Kasumi-1 (cell line): ENCODE data around the gene BMP6.
"Not testable (repeated sequence)": the region's sequence is repeated elsewhere in the genome, so short reads cannot be mapped to it uniquely, and the experiment has no call there.

Source experiments
- DNase-seq, 2 experiments: peaks; one replicate each; lab custom pipeline; 2025; lab: John Stamatoyannopoulos, UW

BMP6 gene

GRCh38 chr6:7794509-7794908 is 68.6 kb downstream of the BMP6 start:
- no peak for DNase-seq

GRCh38 chr6:7797386-7797785 is 71.5 kb downstream of the BMP6 start:
- no peak for DNase-seq

GRCh38 chr6:7798751-7799150 is 72.9 kb downstream of the BMP6 start:
- no peak for DNase-seq

- DNase-seq: no peak
Measured at GRCh38 chr6:7802662-7803061, 76.8 kb downstream of the BMP6 start.

GRCh38 chr6:7803214-7803613 is 77.3 kb downstream of the BMP6 start:
- DNase-seq: no peak

- DNase-seq: no peak
Measured at GRCh38 chr6:7805078-7805849, 79.4 kb downstream of the BMP6 start.

GRCh38 chr6:7805850-7806214 is 79.9 kb downstream of the BMP6 start:
- DNase-seq: no peak

GRCh38 chr6:7806711-7807110 is 80.8 kb downstream of the BMP6 start:
- no peak for DNase-seq

GRCh38 chr6:7809346-7809745 is 83.4 kb downstream of the BMP6 start:
- no peak for DNase-seq

- DNase-seq: no peak
Measured at GRCh38 chr6:7811441-7811840, 85.5 kb downstream of the BMP6 start.

GRCh38 chr6:7812623-7813022 is 86.7 kb downstream of the BMP6 start:
- DNase-seq: no peak

- no peak for DNase-seq
Measured at GRCh38 chr6:7813193-7813592, 87.3 kb downstream of the BMP6 start.

- no peak for DNase-seq
Measured at GRCh38 chr6:7813704-7814103, 87.8 kb downstream of the BMP6 start.

GRCh38 chr6:7815716-7816115 is 89.8 kb downstream of the BMP6 start:
- DNase-seq: no peak

GRCh38 chr6:7817184-7817583 is 91.3 kb downstream of the BMP6 start:
- not testable (repeated sequence) for DNase-seq

- no peak for DNase-seq
Measured at GRCh38 chr6:7818257-7819214, 92.6 kb downstream of the BMP6 start.

- DNase-seq: no peak
Measured at GRCh38 chr6:7819431-7820015, 93.6 kb downstream of the BMP6 start.

GRCh38 chr6:7820288-7820835 is 94.5 kb downstream of the BMP6 start:
- no peak for DNase-seq

GRCh38 chr6:7821426-7821825 is 95.5 kb downstream of the BMP6 start:
- no peak for DNase-seq

GRCh38 chr6:7823552-7823951 is 97.7 kb downstream of the BMP6 start:
- DNase-seq: no peak

GRCh38 chr6:7825986-7826385 is 100.1 kb downstream of the BMP6 start:
- no peak for DNase-seq

GRCh38 chr6:7827142-7827541 is 101.2 kb downstream of the BMP6 start:
- DNase-seq: no peak

- DNase-seq: no peak
Measured at GRCh38 chr6:7828124-7828523, 102.2 kb downstream of the BMP6 start.
